ENCODE results near the gene CHST14. TPM values are rescaled to one million over a fixed set of nuclear protein-coding genes. Genes with fewer than 3 reads are reported as not detected.

The CHST14 gene
- total RNA-seq, 1 donor = 13.4 TPM

GRCh38 chr15:40439461-40439959, 31.3 kb upstream of the CHST14 start:
- Histone ChIP-seq H3K27me3 (ENCODE audit: insufficient read depth, low read length) (peaks cover 53% of the 10 kb centered on the region), H3K4me1 (ENCODE audit: insufficient read depth, low read length) (peaks cover 9% of the 10 kb centered on the region), H3K27ac (ENCODE audit: low read depth, low read length) (no peak overlapping the region), H4K20me1 (ENCODE audit: insufficient read depth, low read length) (peaks cover 25% of the 10 kb centered on the region), H3K4me2 (ENCODE audit: insufficient read depth, low read length) (peak overlapping the region; percentile 97), H3K79me2 (ENCODE audit: insufficient read depth, low read length) (peaks cover 25% of the 10 kb centered on the region), H2AFZ (ENCODE audit: low read length) (peak overlapping the region; percentile 58), H3K4me3 (ENCODE audit: insufficient read depth, low read length) (peak overlapping the region; percentile 74), H3K36me3 (ENCODE audit: insufficient read depth, low read length) (no peaks in the 10 kb centered on the region), H3K9me3 (ENCODE audit: low read depth, low read length) (no peaks in the 10 kb centered on the region)
- DNase-seq (ENCODE audit: insufficient read length, low spot score, missing footprints) = peak; percentile 93
- TF ChIP-seq CTCF (IDR thresholded peaks at IDR 0.05; ENCODE audit: extremely low read depth, low read depth, low read length) = no peak

GRCh38 chr15:40439960-40440742, 30.6 kb upstream of the CHST14 start:
- peak; percentile 98 for DNase-seq (ENCODE audit: insufficient read length, low spot score, missing footprints)

GRCh38 chr15:40440743-40441564, 29.8 kb upstream of the CHST14 start, which contains the start of gene BAHD1:
Gene BAHD1, plus strand, starts transcription at chr15:40440953. Its CDS starts 17,512 bp downstream, at chr15:40458465.
- no peaks in the 10 kb centered on the region for H3K36me3 ChIP-seq (ENCODE audit: insufficient read depth, low read length)
- H4K20me1 ChIP-seq (ENCODE audit: insufficient read depth, low read length) = peaks cover 38% of the 10 kb centered on the region
- H3K4me3 ChIP-seq (ENCODE audit: insufficient read depth, low read length) = peak within 1 kb of the TSS; percentile 77
- DNase-seq (ENCODE audit: insufficient read length, low spot score, missing footprints) = peak; percentile 100
- no peak within 1 kb of the TSS for H3K27ac ChIP-seq (ENCODE audit: low read depth, low read length)
- peak within 1 kb of the TSS; percentile 58 for H2AFZ ChIP-seq (ENCODE audit: low read length)
- H3K4me1 ChIP-seq (ENCODE audit: insufficient read depth, low read length) = peaks cover 12% of the 10 kb centered on the region
- no peak for TF ChIP-seq CTCF (IDR thresholded peaks at IDR 0.05; ENCODE audit: extremely low read depth, low read depth, low read length)
- H3K4me2 ChIP-seq (ENCODE audit: insufficient read depth, low read length) = peak within 1 kb of the TSS; percentile 97
- H3K27me3 ChIP-seq (ENCODE audit: insufficient read depth, low read length) = peaks cover 39% of the 10 kb centered on the region
- H3K9me3 ChIP-seq (ENCODE audit: low read depth, low read length) = no peaks in the 10 kb centered on the region
- H3K79me2 ChIP-seq (ENCODE audit: insufficient read depth, low read length) = peaks cover 35% of the 10 kb centered on the region

More at GRCh38 chr15:40439960-40440742, 30.6 kb upstream of the CHST14 start:
- H3K4me2 ChIP-seq (ENCODE audit: insufficient read depth, low read length) = peak overlapping the region; percentile 97
- no peaks in the 10 kb centered on the region for H3K9me3 ChIP-seq (ENCODE audit: low read depth, low read length)
- TF ChIP-seq CTCF (IDR thresholded peaks at IDR 0.05; ENCODE audit: extremely low read depth, low read depth, low read length) = no peak
- H3K27me3 ChIP-seq (ENCODE audit: insufficient read depth, low read length) = peaks cover 47% of the 10 kb centered on the region
- H4K20me1 ChIP-seq (ENCODE audit: insufficient read depth, low read length) = peaks cover 30% of the 10 kb centered on the region
- H3K4me1 ChIP-seq (ENCODE audit: insufficient read depth, low read length) = peaks cover 9% of the 10 kb centered on the region
- H3K27ac ChIP-seq (ENCODE audit: low read depth, low read length) = no peak overlapping the region
- peak overlapping the region; percentile 74 for H3K4me3 ChIP-seq (ENCODE audit: insufficient read depth, low read length)
- H3K36me3 ChIP-seq (ENCODE audit: insufficient read depth, low read length) = no peaks in the 10 kb centered on the region
- H3K79me2 ChIP-seq (ENCODE audit: insufficient read depth, low read length) = peaks cover 30% of the 10 kb centered on the region
- peak overlapping the region; percentile 58 for H2AFZ ChIP-seq (ENCODE audit: low read length)
